Ovary (tissue), 9 donors: Measurements from ENCODE around the gene SPATA13. TPM values are rescaled to one million over a fixed set of nuclear protein-coding genes. Genes with fewer than 3 reads are reported as not detected.
"Not testable (repeated sequence)": the region's sequence is repeated elsewhere in the genome, so short reads cannot be mapped to it uniquely, and the experiment has no call there.

Experiments used
- DNase-seq, 5 donors: peaks; one replicate each; pipeline ENCODE4 v3.0.0-alpha.2; 2019 to 2020
- H3K27ac ChIP-seq, 2 donors: fragments of 200-600 bp; one replicate each; pipeline versions ENCODE4 v1.5.1 to v1.8.0; 2019 to 2022
- H3K27me3 ChIP-seq: fragments of 200-600 bp; one replicate; pipeline ENCODE4 v1.8.0; 2022
- H3K36me3 ChIP-seq: fragments of 200-600 bp; sonication (generic); one replicate; pipeline ENCODE4 v1.5.1; 2019
- H3K4me1 ChIP-seq: one replicate; pipeline ENCODE4 v1.8.1; 2013; ENCODE audit warnings: mild to moderate bottlenecking, moderate library complexity; ENCODE audit not compliant: insufficient read depth
- H3K4me3 ChIP-seq: fragments of 200-600 bp; sonication (generic); one replicate; pipeline ENCODE4 v1.5.1; 2017
- H3K9me3 ChIP-seq, 2 donors: fragments of 200-600 bp in 1 of 2; sonication (generic) in 1 of 2; one replicate each; pipeline versions ENCODE4 v1.5.1 to v1.8.1; 2013 to 2019; ENCODE audit warnings: mild to moderate bottlenecking in 1 of 2, moderate library complexity in 1 of 2
- EP300 ChIP-seq: sonication (generic); formaldehyde crosslinking; IDR thresholded peaks from one replicate; pipeline ENCODE4 v1.6.1; 2017; ENCODE audit warnings: antibody characterized with exemption
- POLR2A ChIP-seq: fragments of 450-650 bp; IDR thresholded peaks from one replicate; pipeline ENCODE4 v1.6.1; 2017; ENCODE audit warnings: antibody characterized with exemption, mild to moderate bottlenecking, moderate library complexity
- WGBS, 3 donors: extraction: QIAGEN DNeasy Blood & Tissue Kit in 1 of 3; methylation state at CpG; one replicate each; pipeline versions ENCODE4 v1.1.5 to v1.1.7; 2013 to 2017; 5-methylcytosine and 5-hydroxymethylcytosine counted together
- intact Hi-C, 4 donors: fragments of 100-400 bp; cut with DNase I; formaldehyde crosslinking; loops; one replicate each; pipeline versions ENCODE4 v1.11.0 to v1.15.1; 2022 to 2023
- polyA plus RNA-seq, 2 donors: library from polyadenylated mRNA; stranded (reverse); fragments of 200-250 nt in 1 of 2; fragments of 350-450 nt in 1 of 2; fragmentation: Illumina TruSeq in 1 of 2; extraction: RNeasy Lipid Tissue Mini Kit (QIAGEN cat#74804) in 1 of 2; gene quantifications; one replicate each; pipeline ENCODE4 v1.2.3, GENCODE V29; 2013 to 2014
- total RNA-seq, 7 donors: library from RNA; depleted of rRNA in 2 of 7; stranded (reverse); fragments of >200 nt in 2 of 7; fragmentation: NEBNext Ultra II Directional in 3 of 7; extraction: Animal tissue kit (Norgen Biotek cat#: 25700) in 3 of 7; gene quantifications; one replicate each; pipeline versions ENCODE4 v1.1.0 to v1.2.4, GENCODE V29; 2016 to 2023
- TF ChIP-seq, protein P1 (sequence below), 3 donors: fragments of 450-650 bp in 2 of 3; fragments of 200-600 bp in 1 of 3; IDR thresholded peaks; one replicate each; pipeline versions ENCODE4 v1.5.1 to v1.8.0; 2016 to 2022; ENCODE audit warnings: antibody characterized with exemption in 3 of 3, mild to moderate bottlenecking in 1 of 3
- donor health status: DM: no; HTN: no; CAD: no; lungs with moderate emphysema.
- donor health status: DM: no; HTN: no; CAD: no.
- donor health status: Bipolar disorder and iron deficiency.
- donor health status: DM: yes; HTN: yes; CAD: no.
- donor health status: DM: no; HTN: no; CAD: no.
- donor health status: DM: yes; HTN: yes; CAD: no.

Gene SPATA13
- total and polyA plus RNA-seq, 9 donors = 11.1 to 60.3 (median 30.0) TPM

DNA sequence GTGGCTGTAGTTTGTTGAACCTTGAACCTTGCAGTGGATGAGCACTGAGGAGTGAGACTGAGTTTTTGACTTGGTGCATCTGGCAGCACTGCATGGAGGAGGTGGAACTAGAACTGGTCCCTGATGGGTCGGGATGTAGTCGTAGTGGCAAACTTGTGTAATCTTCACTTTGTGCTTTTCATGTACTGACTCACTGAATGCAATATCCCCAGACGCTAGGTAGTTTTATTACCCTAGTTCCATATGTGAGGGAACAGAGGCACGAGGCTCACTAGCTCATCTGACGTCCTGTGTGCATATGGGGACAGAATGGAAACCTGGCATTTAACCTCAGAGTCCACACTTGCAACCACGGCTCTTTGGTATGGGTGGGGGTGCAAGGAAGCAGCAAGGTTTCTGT lies 159.1 kb downstream of the SPATA13 start:
- H3K9me3 ChIP-seq, H3K4me1 ChIP-seq, DNase-seq, intact Hi-C loops, H3K27me3 ChIP-seq, H3K27ac ChIP-seq, H3K36me3 ChIP-seq, H3K4me3 ChIP-seq: not testable (repeated sequence)
- 90 to 92% (median 91%) methylated on average over 6 of the region's 6 CpGs for WGBS, 3 donors

DNA sequence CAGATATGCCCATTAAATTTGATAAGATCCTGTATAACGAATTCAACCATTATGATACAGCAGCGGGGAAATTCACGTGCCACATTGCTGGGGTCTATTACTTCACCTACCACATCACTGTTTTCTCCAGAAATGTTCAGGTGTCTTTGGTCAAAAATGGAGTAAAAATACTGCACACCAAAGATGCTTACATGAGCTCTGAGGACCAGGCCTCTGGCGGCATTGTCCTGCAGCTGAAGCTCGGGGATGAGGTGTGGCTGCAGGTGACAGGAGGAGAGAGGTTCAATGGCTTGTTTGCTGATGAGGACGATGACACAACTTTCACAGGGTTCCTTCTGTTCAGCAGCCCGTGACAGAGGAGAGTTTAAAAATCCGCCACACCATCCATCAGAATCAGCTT lies 160.9 kb downstream of the SPATA13 start:
- DNase-seq, H3K4me3 ChIP-seq, H3K27ac ChIP-seq, H3K4me1 ChIP-seq, intact Hi-C loops, H3K27me3 ChIP-seq, H3K9me3 ChIP-seq, H3K36me3 ChIP-seq: not testable (repeated sequence)
- WGBS, 3 donors = 93 to 95% (median 95%) methylated on average over 8 of the region's 8 CpGs

DNA sequence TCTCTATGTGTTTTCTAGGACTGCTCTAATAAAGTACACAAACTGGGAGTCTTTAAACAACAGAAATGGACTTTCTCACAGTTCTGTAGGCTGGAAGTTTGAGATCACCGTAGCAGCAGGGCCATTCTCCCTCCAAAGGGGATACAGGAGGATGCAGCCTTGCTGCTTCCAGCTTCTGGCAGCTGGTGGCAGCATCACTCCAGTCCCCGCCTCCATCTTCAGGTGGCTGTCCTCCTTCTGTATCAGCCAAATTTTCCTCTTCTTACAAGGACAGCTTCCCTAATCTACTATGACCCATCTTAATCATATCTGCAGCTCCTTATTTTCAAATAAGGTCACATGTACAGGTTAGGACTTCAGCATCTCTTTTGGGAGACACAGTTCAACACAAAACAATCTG lies 161.9 kb downstream of the SPATA13 start:
- intact Hi-C loops, H3K27ac ChIP-seq, H3K4me3 ChIP-seq, H3K36me3 ChIP-seq, H3K4me1 ChIP-seq, H3K27me3 ChIP-seq, H3K9me3 ChIP-seq, DNase-seq: not testable (repeated sequence)
- WGBS, 3 donors = 65 to 75% (median 66%) methylated on average over 2 of the region's 2 CpGs

DNA sequence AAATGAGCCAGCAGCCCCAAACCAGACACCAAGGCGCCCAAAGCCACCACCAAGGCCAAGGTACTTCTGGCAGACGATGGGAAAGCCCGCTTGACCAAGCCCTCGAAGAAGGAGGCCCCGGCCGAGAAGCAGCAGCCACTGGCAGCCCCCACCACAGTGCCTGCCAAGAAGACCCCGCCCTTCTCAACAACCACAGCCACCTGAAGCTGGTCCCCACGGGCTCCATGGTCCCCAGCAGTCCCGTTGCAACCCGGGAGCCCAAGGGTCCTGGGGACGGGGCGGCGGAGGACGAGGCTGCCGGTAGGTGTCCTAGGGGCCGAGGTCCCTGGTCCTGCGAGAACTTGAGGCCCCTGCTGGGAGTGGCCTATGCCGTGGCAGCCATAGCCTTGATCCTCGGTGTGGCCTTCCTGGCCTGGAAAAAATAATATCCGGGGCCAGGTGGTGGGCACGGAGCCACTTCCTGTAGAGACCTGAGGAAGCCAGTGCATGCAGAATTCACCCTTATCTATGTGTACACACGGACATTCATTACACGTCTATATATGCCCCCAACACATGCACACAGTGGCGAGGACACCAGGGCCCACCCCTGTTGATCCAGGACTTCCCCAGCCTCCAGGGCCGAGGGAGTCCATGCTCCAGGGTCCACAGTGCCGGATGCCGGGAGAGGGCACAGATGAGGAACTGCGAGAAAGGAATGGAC lies 162.7 kb downstream of the SPATA13 start:
- H3K36me3 ChIP-seq = no peaks in the 10 kb centered on the region
- H3K9me3 ChIP-seq = peaks cover 0 to 3% of the 10 kb centered on the region in 2 donors
- no peaks in the 10 kb centered on the region for H3K27me3 ChIP-seq
- no peak overlapping the region for H3K4me3 ChIP-seq
- 83 to 84% (median 83%) methylated on average over 27 to 28 of the region's 28 CpGs for WGBS, 3 donors
- TF ChIP-seq EP300 (no peak), POLR2A (no peak)
- TF ChIP-seq, protein P1, sequence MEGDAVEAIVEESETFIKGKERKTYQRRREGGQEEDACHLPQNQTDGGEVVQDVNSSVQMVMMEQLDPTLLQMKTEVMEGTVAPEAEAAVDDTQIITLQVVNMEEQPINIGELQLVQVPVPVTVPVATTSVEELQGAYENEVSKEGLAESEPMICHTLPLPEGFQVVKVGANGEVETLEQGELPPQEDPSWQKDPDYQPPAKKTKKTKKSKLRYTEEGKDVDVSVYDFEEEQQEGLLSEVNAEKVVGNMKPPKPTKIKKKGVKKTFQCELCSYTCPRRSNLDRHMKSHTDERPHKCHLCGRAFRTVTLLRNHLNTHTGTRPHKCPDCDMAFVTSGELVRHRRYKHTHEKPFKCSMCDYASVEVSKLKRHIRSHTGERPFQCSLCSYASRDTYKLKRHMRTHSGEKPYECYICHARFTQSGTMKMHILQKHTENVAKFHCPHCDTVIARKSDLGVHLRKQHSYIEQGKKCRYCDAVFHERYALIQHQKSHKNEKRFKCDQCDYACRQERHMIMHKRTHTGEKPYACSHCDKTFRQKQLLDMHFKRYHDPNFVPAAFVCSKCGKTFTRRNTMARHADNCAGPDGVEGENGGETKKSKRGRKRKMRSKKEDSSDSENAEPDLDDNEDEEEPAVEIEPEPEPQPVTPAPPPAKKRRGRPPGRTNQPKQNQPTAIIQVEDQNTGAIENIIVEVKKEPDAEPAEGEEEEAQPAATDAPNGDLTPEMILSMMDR (IDR thresholded peaks at IDR 0.05) = no peak
- no peaks in the 10 kb centered on the region for H3K4me1 ChIP-seq
- intact Hi-C loops = no loop called here
- no peak for DNase-seq
- H3K27ac ChIP-seq = no peak overlapping the region

DNA sequence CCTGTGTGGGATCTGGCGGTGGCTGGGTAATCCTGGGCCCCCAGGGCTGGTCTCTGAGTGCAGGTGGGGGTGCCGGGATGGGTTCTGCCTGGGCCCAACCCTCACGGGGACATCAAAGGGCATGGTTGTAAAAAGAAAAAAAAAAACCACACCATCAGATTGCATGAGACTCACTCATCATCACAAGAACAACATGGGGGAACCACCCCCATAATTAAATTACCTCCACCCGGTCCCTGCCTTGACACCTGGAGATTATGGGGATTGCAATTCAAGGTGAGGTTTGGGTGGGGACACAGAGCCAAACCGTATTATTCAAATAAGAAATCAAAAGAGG lies 163.2 kb downstream of the SPATA13 start:
- Histone ChIP-seq H3K27ac (no peak overlapping the region), H3K27me3 (no peaks in the 10 kb centered on the region), H3K4me1 (no peaks in the 10 kb centered on the region), H3K9me3 (peaks cover 0 to 5% of the 10 kb centered on the region in 2 donors), H3K4me3 (no peak overlapping the region), H3K36me3 (no peaks in the 10 kb centered on the region)
- TF ChIP-seq POLR2A (no peak), EP300 (no peak)
- TF ChIP-seq, protein P1 (IDR thresholded peaks at IDR 0.05) = no peak
- DNase-seq = no peak
- intact Hi-C loops = no loop called here
- 56 to 59% (median 59%) methylated on average over 5 of the region's 5 CpGs for WGBS, 3 donors

DNA sequence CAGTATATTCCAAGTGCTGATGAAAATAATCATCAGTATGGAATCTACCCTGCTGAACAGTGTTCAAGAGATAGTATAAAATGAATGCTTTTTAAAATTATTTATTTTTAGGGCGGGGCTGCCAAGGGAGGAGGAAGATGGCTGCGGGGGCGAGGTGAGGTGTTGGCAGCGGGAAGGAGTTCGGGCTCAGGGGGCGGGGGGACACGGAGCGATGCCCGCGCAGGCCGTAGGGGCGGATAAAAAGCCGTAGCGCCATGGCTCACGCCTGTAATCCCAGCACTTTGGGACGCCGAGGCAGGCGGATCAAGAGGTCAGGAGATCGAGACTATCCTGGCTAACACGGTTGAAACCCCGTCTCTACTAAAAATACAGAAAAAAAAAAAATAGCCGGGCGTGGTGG lies 167.1 kb downstream of the SPATA13 start:
- 70 to 89% (median 84%) methylated on average over 23 of the region's 23 CpGs for WGBS, 3 donors
- intact Hi-C loops, DNase-seq, H3K36me3 ChIP-seq, H3K4me1 ChIP-seq, H3K9me3 ChIP-seq, H3K27me3 ChIP-seq, H3K4me3 ChIP-seq, H3K27ac ChIP-seq: not testable (repeated sequence)
